ENCODE results near the gene PACS2. TPM values are rescaled to one million over a fixed set of nuclear protein-coding genes. Genes with fewer than 3 reads are reported as not detected.

The PACS2 gene
- total and polyA plus RNA-seq, 2 of the 8 experiments (the other 6 are each of a cell fraction or from before 2014, with no cell fraction given): 38.0 to 62.8 TPM

DNA sequence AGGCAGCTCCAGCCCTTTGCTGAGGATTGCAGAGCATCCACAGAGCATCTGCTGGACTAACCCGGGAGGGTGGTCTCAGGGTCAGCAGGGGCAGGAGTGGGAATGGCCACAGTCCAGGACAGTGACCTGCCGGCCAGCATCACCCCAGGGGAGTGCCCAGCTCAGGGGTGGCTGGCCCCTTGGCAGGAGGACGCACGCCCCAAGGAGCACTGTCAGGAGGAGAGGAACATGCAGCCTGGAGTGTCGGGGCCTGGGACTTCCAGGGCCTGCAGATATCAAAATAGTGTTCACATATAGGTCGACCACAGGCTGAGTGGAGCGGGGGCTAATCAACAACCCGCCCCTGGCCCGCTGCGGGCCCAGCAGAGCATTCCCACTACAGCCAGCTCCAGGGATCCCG lies 50.6 kb downstream of the PACS2 start:
- Histone ChIP-seq H2BK120ac (replicated peaks; ENCODE audit: low read depth, low read length) (no peak overlapping the region), H3K4ac (replicated peaks; ENCODE audit: insufficient read length, low read depth, low read length) (no peak overlapping the region), H3K23me2 (ENCODE audit: low read depth, low read length) (no peaks in the 10 kb centered on the region), H4K5ac (ENCODE audit: insufficient read length, low read depth, low read length) (no peak overlapping the region), H3K9ac (replicated peaks in 1 of 4; ENCODE audit: extremely low read depth in 1 of 4, low read depth in 3 of 4, low read length in 3 of 4) (no peak overlapping the region), H2BK15ac (ENCODE audit: low read length) (no peak overlapping the region), H3K56ac (replicated peaks; ENCODE audit: insufficient read length, low read depth, low read length) (no peak overlapping the region), H2BK5ac (ENCODE audit: low read depth, low read length) (no peak overlapping the region), H3K4me2 (ENCODE audit: insufficient read depth in 1 of 2, low read depth in 2 of 2, low read length in 2 of 2) (no peak overlapping the region), H4K91ac (replicated peaks; ENCODE audit: insufficient read length, low read length) (no peak overlapping the region), H4K8ac (ENCODE audit: extremely low read depth, insufficient read depth, low read length) (no peak overlapping the region), H3K4me3 (ENCODE audit: extremely low read depth in 1 of 4, insufficient read depth in 2 of 4, low read depth in 3 of 4, low read length in 4 of 4) (no peak overlapping the region), H3K14ac (ENCODE audit: insufficient read length) (no peak overlapping the region), H3K18ac (ENCODE audit: extremely low read depth, low read length) (no peak overlapping the region), H3K27ac (ENCODE audit: low read depth, low read length) (no peak overlapping the region), H2BK20ac (ENCODE audit: low read length) (no peak overlapping the region), H3K27me3 (replicated peaks in 1 of 4; ENCODE audit: control insufficient read depth in 3 of 4, extremely low read depth in 1 of 4, insufficient read depth in 3 of 4, low read length in 3 of 4) (no peaks in the 10 kb centered on the region; a peak in 1 of 7 replicates), H3K36me3 (ENCODE audit: control insufficient read depth in 2 of 4, insufficient read depth in 4 of 4, low read length in 3 of 4) (peaks cover 0 to 4% (median 0%) of the 10 kb centered on the region in 4 experiments; a peak in 2 of 8 replicates), H3K9me3 (ENCODE audit: insufficient read depth in 2 of 2, low read depth in 1 of 2, low read length in 1 of 2) (no peaks in the 10 kb centered on the region), H3K23ac (ENCODE audit: insufficient read length) (no peak overlapping the region), H2AK5ac (ENCODE audit: low read depth, low read length) (no peak overlapping the region), H4K20me1 (replicated peaks in 1 of 2; ENCODE audit: control insufficient read depth in 1 of 2, insufficient read depth in 2 of 2, low read length in 2 of 2) (peaks cover 2 to 3% of the 10 kb centered on the region in 2 experiments), H3K79me1 (ENCODE audit: low read depth, low read length) (no peaks in the 10 kb centered on the region), H3K4me1 (replicated peaks in 1 of 4; ENCODE audit: control insufficient read depth in 3 of 4, insufficient read depth in 4 of 4, low read length in 3 of 4) (no peaks in the 10 kb centered on the region), H2AFZ (ENCODE audit: low read length) (no peak overlapping the region), H2BK12ac (ENCODE audit: low read depth, low read length) (no peak overlapping the region), H3K79me2 (ENCODE audit: control insufficient read depth in 1 of 2, insufficient read depth in 2 of 2, low read length in 2 of 2) (no peaks in the 10 kb centered on the region)
- no peak for DNase-seq (ENCODE audit: low read depth in 1 of 2, low spot score in 2 of 2)
- no peak for TF ChIP-seq SIX5 (IDR thresholded peaks at IDR 0.05; ENCODE audit: low read depth, low read length)
- no peak for TF ChIP-seq USF2 (IDR thresholded peaks at IDR 0.05; ENCODE audit: low read length)
- CTCF ChIA-PET (ENCODE audit: partially characterized antibody): interaction anchor here (0.7 to 2.7 kb wide), 7 partner anchors 11 to 588 kb away, joined by 3 to 10 read pairs (median 4); no protein-coding TSS in a partner anchor
- POLR2A ChIA-PET (ENCODE audit: partially characterized antibody): no interaction called here
- FAIRE-seq: no peak
- 95% methylated on average over 11 of the region's 11 CpGs; no CpG with 5 or more reads in 1 of the 2 experiments for WGBS, 2 experiments (ENCODE audit: extremely low coverage in 1 of 2, insufficient coverage in 1 of 2, insufficient read length in 1 of 2, insufficient replicate concordance in 2 of 2, low coverage in 1 of 2, low lambda C conversion rate in 2 of 2, missing lambda C conversion rate in 1 of 2)

Measured in H1 (cell line).